IMR-90 (cell line): Measurements from ENCODE around the gene CCM2. TPM values are rescaled to one million over a fixed set of nuclear protein-coding genes. Genes with fewer than 3 reads are reported as not detected.

Experiments used
- ATAC-seq: fragments of 200-7000 bp; cut with Tn5 transposase; 2 replicates; pipeline ENCODE4 v1.9.1; 2020; ENCODE audit warnings: low read depth, mild to moderate bottlenecking, moderate library complexity
- BruUV-seq: library from RNA; stranded (reverse); fragments of 400-500 nt; replicated peaks from 2 replicates; lab custom pipeline; 2021; lab: Mats Ljungman, UMichigan
- CTCF ChIA-PET: fragments of 300-600 bp; formaldehyde crosslinking; extraction: SDS; loops from one replicate; lab custom pipeline; 2021; ENCODE audit warnings: antibody characterized with exemption; lab: Yijun Ruan, JAX
- POLR2A ChIA-PET: fragments of 300-600 bp; sonication (Branson Sonifier 250); formaldehyde crosslinking; loops from one replicate; lab custom pipeline; 2022; ENCODE audit warnings: antibody characterized with exemption; ENCODE audit not compliant: unreplicated experiment; lab: Charles Lee
- DNase-seq: peaks from one replicate; pipeline ENCODE4 v3.0.0; 2013
- H2AFZ ChIP-seq: replicated peaks from 2 replicates; pipeline ENCODE3; 2013; ENCODE audit warnings: low read length, mild to moderate bottlenecking; ENCODE audit not compliant: poor library complexity
- H2AK5ac ChIP-seq: 2 replicates; pipeline ENCODE4 v1.6.1; 2013; ENCODE audit warnings: low read depth, low read length, inconsistent platforms
- H2AK9ac ChIP-seq: replicated peaks from 2 replicates; pipeline ENCODE3; 2013; ENCODE audit warnings: mild to moderate bottlenecking, low read depth, low read length, moderate library complexity; ENCODE audit not compliant: poor library complexity
- H2BK120ac ChIP-seq: 2 replicates; pipeline ENCODE4 v1.6.1; 2013; ENCODE audit warnings: low read depth, low read length, inconsistent platforms
- H2BK15ac ChIP-seq: 3 replicates; pipeline ENCODE4 v1.6.1; 2013; ENCODE audit warnings: low read depth, low read length, inconsistent platforms
- H2BK20ac ChIP-seq: 2 replicates; pipeline ENCODE4 v1.6.1; 2013; ENCODE audit warnings: low read depth, mild to moderate bottlenecking, inconsistent platforms, low read length, moderate library complexity
- H2BK5ac ChIP-seq: 2 replicates; pipeline ENCODE4 v1.6.1; 2013; ENCODE audit warnings: mild to moderate bottlenecking, low read depth, low read length, inconsistent platforms; ENCODE audit not compliant: poor library complexity, severe bottlenecking
- H3K14ac ChIP-seq: replicated peaks from 2 replicates; pipeline ENCODE4 v1.6.1; 2013; ENCODE audit warnings: low read depth, low read length, inconsistent platforms
- H3K18ac ChIP-seq: 2 replicates; pipeline ENCODE4 v1.6.1; 2013; ENCODE audit warnings: low read depth, low read length, control low read depth
- H3K23ac ChIP-seq: 2 replicates; pipeline ENCODE4 v1.6.1; 2013; ENCODE audit warnings: low read depth, low read length, inconsistent platforms
- H3K27ac ChIP-seq: 2 replicates; pipeline ENCODE4 v1.5.1; 2013; ENCODE audit warnings: mild to moderate bottlenecking, control low read depth, low read length; ENCODE audit not compliant: insufficient read depth
- H3K27me3 ChIP-seq: 2 replicates; pipeline ENCODE4 v1.6.1; 2013; ENCODE audit warnings: low read length; ENCODE audit not compliant: control insufficient read depth, insufficient read depth
- H3K36me3 ChIP-seq: 2 replicates; pipeline ENCODE4 v1.6.1; 2013; ENCODE audit warnings: low read length, mixed read lengths; ENCODE audit not compliant: control insufficient read depth, insufficient read depth
- H3K4ac ChIP-seq: 2 replicates; pipeline ENCODE4 v1.6.1; 2013; ENCODE audit warnings: low read depth, low read length, inconsistent platforms
- H3K4me1 ChIP-seq: 2 replicates; pipeline ENCODE4 v1.6.1; 2013; ENCODE audit warnings: low read length, mixed read lengths; ENCODE audit not compliant: control insufficient read depth, insufficient read depth
- H3K4me2 ChIP-seq: 2 replicates; pipeline ENCODE4 v1.6.1; 2013; ENCODE audit warnings: low read depth, mild to moderate bottlenecking, control low read depth, low read length, moderate library complexity
- H3K4me3 ChIP-seq: 2 replicates; pipeline ENCODE4 v1.5.1; 2013; ENCODE audit warnings: low read depth, mild to moderate bottlenecking, control low read depth, low read length, moderate library complexity; ENCODE audit not compliant: insufficient read depth
- H3K56ac ChIP-seq: 2 replicates; pipeline ENCODE4 v1.6.1; 2013; ENCODE audit warnings: low read length, inconsistent platforms; ENCODE audit not compliant: insufficient read depth; ENCODE audit errors: extremely low read depth
- H3K79me1 ChIP-seq, 2 experiments: 2 replicates each; pipeline ENCODE4 v1.6.1; 2013; ENCODE audit warnings: low read length in 2 of 2, inconsistent platforms in 1 of 2, low read depth in 1 of 2
- H3K9ac ChIP-seq: 2 replicates; pipeline ENCODE4 v1.6.1; 2013; ENCODE audit warnings: low read depth, low read length, control low read depth
- H3K9me1 ChIP-seq: 2 replicates; pipeline ENCODE4 v1.6.1; 2013; ENCODE audit warnings: low read length, inconsistent platforms; ENCODE audit not compliant: insufficient read depth
- H3K9me3 ChIP-seq: 2 replicates; pipeline ENCODE4 v1.6.1; 2013; ENCODE audit warnings: low read length; ENCODE audit not compliant: control insufficient read depth, insufficient read depth
- H4K20me1 ChIP-seq: 2 replicates; pipeline ENCODE4 v1.6.1; 2013; ENCODE audit warnings: low read length, inconsistent platforms; ENCODE audit not compliant: insufficient read depth
- H4K5ac ChIP-seq: 2 replicates; pipeline ENCODE4 v1.6.1; 2013; ENCODE audit warnings: mild to moderate bottlenecking, low read depth, low read length, control low read depth
- H4K8ac ChIP-seq, 2 experiments: 2 replicates each; pipeline ENCODE4 v1.6.1; 2013; ENCODE audit warnings: low read depth in 2 of 2, low read length in 2 of 2, control low read depth in 1 of 2, inconsistent platforms in 1 of 2
- H4K91ac ChIP-seq: 2 replicates; pipeline ENCODE4 v1.6.1; 2013; ENCODE audit warnings: low read depth, low read length, inconsistent platforms; ENCODE audit not compliant: insufficient read depth
- CEBPB ChIP-seq: IDR thresholded peaks from 2 replicates; pipeline ENCODE4 v1.6.1; 2012; ENCODE audit warnings: low read depth, low read length, improper control_type of control experiment
- CHD1 ChIP-seq: IDR thresholded peaks from 2 replicates; pipeline ENCODE4 v1.6.1; 2012; ENCODE audit warnings: low read depth, low read length, improper control_type of control experiment
- CTCF ChIP-seq: conservative IDR thresholded peaks from 2 replicates; pipeline ENCODE4 v1.5.1; 2012; ENCODE audit warnings: mild to moderate bottlenecking, low read depth, low read length, improper control_type of control experiment
- FOS ChIP-seq: fragments of 150-350 bp; IDR thresholded peaks from 2 replicates; pipeline ENCODE4 v1.6.1; 2016; ENCODE audit warnings: low read depth, low read length
- MAZ ChIP-seq: IDR thresholded peaks from 2 replicates; pipeline ENCODE4 v1.6.1; 2012; ENCODE audit warnings: low read depth, mild to moderate bottlenecking, low read length, improper control_type of control experiment, moderate library complexity, borderline replicate concordance
- WGBS, 2 experiments: methylation state at CpG; one replicate each; pipeline versions ENCODE4 v1.1.5 to v1.1.7; 2013; ENCODE audit warnings: missing lambda C conversion rate in 2 of 2; ENCODE audit not compliant: insufficient read length in 1 of 2; ENCODE audit errors: extremely low coverage in 2 of 2; 5-methylcytosine and 5-hydroxymethylcytosine counted together
- dilution Hi-C: fragments of 300-500 bp; cut with HindIII; formaldehyde crosslinking; loops from one replicate; pipeline ENCODE4 v1.14.3; 2018; ENCODE audit warnings: low sequenced_read_pairs; ENCODE audit not compliant: unreplicated experiment
- in situ Hi-C: fragments of 300-500 bp; cut with MboI; formaldehyde crosslinking; loops from 3 replicates; pipeline ENCODE4 v1.14.3; 2019; ENCODE audit warnings: low sequenced_read_pairs, inconsistent platforms, mixed read lengths
- intact Hi-C: fragments of 100-400 bp; cut with micrococcal nuclease; formaldehyde crosslinking; loops from 2 replicates; pipeline ENCODE4 v1.10.0; 2022
- polyA plus RNA-seq, 3 experiments: library from polyadenylated mRNA; depleted of rRNA; stranded (reverse); fragments of >200 nt; gene quantifications; 2 replicates each; pipeline ENCODE4 v1.2.3, GENCODE V29; 2012; ENCODE audit warnings: low replicate concordance in 1 of 3
- total RNA-seq: library from RNA; depleted of rRNA; stranded (reverse); fragments of >200 nt; gene quantifications from 2 replicates; pipeline ENCODE4 v1.2.3, GENCODE V29; 2012

CCM2 gene
- total and polyA plus RNA-seq, 2 of the 4 experiments (the other 2 are of a cell fraction), result 65.2 to 78.5 TPM

DNA sequence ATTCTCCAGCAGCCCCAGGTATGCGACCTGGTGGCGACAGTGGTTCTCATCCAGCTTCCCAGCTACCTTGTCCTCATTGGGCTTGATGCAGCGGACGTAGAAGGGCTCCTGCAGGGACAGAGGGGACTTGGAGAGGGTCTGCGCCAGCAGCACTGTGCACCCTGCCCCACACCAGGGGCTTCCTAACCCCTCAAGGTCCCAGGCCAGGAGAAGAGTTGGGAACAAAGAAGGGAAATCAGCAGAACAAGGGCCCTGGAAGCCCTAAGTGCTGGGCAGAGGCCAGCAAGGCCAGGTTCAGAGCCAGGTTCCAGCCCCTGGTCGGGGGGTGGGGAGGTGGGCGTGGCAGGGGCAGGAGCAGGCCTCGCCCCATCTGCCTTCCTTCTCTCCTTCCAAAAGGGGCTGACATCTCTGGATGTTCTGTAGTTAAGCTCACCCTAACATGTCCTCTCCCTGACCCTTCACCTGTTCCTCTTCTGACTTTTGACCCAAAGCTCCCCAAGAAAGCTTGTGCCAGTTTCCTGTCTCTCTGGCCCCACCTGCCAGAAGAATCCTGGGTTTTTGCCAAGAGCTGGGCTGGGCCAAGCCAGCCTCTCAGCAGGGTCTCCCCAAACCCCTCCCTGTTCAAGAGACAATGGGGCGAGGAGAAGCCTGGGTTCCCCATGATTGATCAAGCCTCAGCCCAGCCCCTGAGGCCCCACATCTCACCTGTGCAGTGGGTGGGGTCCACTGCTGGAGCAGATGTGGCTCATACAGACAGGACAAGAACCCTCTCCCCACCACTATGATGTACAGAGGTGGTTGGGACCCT lies 33.1 kb upstream of the CCM2 start:
- Histone ChIP-seq H2BK5ac (no peak overlapping the region), H3K4me1 (peaks cover 5% of the 10 kb centered on the region; the same call in 1 of the 2 replicates), H3K27ac (no peak overlapping the region), H2BK15ac (no peak overlapping the region), H3K4me2 (no peak overlapping the region), H3K14ac (no peak overlapping the region), H4K8ac (no peak overlapping the region), H3K9me3 (no peaks in the 10 kb centered on the region), H3K23ac (no peak overlapping the region), H3K9me1 (no peaks in the 10 kb centered on the region), H3K9ac (no peak overlapping the region), H3K36me3 (no peaks in the 10 kb centered on the region), H2AK9ac (no peak overlapping the region), H4K91ac (no peak overlapping the region), H3K56ac (no peak overlapping the region), H2BK20ac (no peak overlapping the region), H3K79me1 (no peaks in the 10 kb centered on the region), H3K27me3 (peaks cover 18% of the 10 kb centered on the region), H3K18ac (no peak overlapping the region), H3K4ac (no peak overlapping the region), H4K5ac (no peak overlapping the region), H4K20me1 (no peaks in the 10 kb centered on the region), H2BK120ac (no peak overlapping the region), H2AK5ac (no peak overlapping the region), H2AFZ (no peak overlapping the region), H3K4me3 (no peak overlapping the region)
- DNase-seq, result no peak
- in situ Hi-C loops (loop anchor here (10.0 kb wide), 1 partner anchor 168 kb away; no protein-coding TSS in a partner anchor), dilution Hi-C loops (no loop called here), intact Hi-C loops (loop anchor here (1.0 kb wide), 1 partner anchor 169 kb away; no protein-coding TSS in a partner anchor)
- WGBS, 2 experiments, result no CpG with 5 or more reads among the region's 9 CpGs
- ATAC-seq, result no peak
- CTCF ChIA-PET, result interaction anchor here (0.5 kb wide), 1 partner anchor 48 kb away, joined by 3 read pairs; no protein-coding TSS in a partner anchor
- POLR2A ChIA-PET, result no interaction called here
- TF ChIP-seq CTCF (no peak), CEBPB (no peak), FOS (no peak), CHD1 (no peak), MAZ (no peak)
- no TSS peak for BruUV-seq
